ENCODE data around the gene PHLPP1.

PHLPP1 gene

DNA sequence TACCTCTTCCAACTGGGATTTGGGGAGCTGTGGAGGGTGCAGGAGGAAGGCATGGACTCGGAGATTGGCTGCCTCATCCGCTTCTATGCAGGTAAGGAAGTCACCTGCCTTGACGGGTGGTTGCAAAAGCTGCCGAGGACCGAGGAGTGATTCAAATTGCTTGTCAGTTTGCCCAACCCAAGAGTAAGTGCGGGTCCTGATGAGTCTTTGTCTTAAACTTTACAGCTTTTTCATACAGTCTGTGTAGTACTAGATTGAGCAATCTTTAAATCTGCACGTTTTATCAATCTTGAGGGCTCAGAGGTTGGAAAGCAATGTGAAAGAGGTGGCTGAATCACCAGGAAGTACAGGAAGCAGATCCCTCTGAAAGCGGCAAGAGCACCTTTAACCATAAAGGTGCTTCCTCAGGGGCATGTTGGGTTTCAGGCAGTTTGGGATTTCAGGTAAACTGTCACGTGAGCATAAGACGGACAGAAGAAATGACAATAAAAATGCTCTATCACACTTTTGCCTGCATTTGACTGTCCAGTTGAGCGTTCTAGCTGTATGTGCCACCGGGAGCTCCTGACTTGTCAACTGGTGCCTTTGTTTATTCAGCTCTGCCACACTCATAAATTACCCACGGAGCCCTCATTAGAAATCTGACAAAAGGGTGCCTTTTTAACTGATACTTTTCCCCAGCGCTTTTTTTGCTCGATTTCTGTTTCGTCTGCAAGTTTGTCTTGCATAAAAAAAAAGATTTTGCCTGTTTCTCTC lies 2.0 kb downstream of the PHLPP1 start:
- DNase-seq (ENCODE audit: low spot score): peak; percentile 31
- in situ Hi-C loops (cut with MboI; ENCODE audit: low sequenced_read_pairs, unreplicated experiment): loop anchor here (10.0 kb wide), 1 partner anchor 237 kb away; no protein-coding TSS in a partner anchor

DNA sequence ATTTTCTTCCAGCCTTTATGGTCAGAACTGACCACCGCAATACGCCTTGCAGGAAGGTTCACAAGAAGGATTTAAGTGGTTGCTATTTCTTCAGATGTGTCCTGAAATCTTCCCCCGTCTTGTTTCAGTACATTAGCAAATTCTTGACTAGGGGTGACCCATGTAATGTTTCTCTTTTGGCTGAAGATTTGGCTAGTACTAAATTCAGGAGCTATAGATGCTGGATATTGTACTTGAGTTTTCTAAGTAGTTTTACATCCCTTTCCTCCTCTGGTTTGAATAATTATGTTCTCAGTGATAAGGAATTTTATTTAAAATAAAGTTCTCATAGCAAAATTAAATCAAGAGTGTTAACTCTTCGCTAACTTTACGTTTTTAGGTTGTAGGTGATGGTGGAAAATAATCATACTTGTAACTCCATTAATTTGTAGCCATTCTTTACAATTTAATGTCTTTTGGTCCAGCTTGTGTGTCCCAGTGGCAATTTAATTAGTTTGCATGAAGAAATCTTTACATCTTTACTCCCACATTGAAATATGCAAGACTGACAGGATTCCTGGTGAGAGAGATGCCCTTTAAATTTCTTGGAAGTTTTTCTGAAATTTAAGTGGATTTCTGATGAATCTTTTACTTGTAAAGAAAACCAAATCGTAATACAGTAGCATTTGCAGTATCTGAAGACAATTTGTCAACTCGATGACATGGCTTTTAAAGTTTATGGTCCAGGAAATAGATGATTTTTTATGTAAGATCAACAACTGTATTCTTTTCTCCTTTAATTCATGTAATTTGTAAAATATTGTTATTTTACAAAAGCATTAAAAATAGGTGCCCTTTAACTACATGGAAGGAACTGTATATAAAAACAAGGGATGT lies 2.8 kb downstream of the PHLPP1 start:
- TF ChIP-seq, protein P1, sequence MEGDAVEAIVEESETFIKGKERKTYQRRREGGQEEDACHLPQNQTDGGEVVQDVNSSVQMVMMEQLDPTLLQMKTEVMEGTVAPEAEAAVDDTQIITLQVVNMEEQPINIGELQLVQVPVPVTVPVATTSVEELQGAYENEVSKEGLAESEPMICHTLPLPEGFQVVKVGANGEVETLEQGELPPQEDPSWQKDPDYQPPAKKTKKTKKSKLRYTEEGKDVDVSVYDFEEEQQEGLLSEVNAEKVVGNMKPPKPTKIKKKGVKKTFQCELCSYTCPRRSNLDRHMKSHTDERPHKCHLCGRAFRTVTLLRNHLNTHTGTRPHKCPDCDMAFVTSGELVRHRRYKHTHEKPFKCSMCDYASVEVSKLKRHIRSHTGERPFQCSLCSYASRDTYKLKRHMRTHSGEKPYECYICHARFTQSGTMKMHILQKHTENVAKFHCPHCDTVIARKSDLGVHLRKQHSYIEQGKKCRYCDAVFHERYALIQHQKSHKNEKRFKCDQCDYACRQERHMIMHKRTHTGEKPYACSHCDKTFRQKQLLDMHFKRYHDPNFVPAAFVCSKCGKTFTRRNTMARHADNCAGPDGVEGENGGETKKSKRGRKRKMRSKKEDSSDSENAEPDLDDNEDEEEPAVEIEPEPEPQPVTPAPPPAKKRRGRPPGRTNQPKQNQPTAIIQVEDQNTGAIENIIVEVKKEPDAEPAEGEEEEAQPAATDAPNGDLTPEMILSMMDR (IDR thresholded peaks at IDR 0.05; ENCODE audit: borderline replicate concordance, control extremely low read depth, extremely low read depth, insufficient read depth, missing control alignments): no peak
- DNase-seq (ENCODE audit: low spot score): no peak
- in situ Hi-C loops (cut with MboI; ENCODE audit: low sequenced_read_pairs, unreplicated experiment): loop anchor here (10.0 kb wide), 1 partner anchor 237 kb away; no protein-coding TSS in a partner anchor

More for the DNA sequence above, 2.0 kb downstream of the PHLPP1 start:
- TF ChIP-seq, protein P1 (IDR thresholded peaks at IDR 0.05; ENCODE audit: borderline replicate concordance, control extremely low read depth, extremely low read depth, insufficient read depth, missing control alignments): no peak

DNA sequence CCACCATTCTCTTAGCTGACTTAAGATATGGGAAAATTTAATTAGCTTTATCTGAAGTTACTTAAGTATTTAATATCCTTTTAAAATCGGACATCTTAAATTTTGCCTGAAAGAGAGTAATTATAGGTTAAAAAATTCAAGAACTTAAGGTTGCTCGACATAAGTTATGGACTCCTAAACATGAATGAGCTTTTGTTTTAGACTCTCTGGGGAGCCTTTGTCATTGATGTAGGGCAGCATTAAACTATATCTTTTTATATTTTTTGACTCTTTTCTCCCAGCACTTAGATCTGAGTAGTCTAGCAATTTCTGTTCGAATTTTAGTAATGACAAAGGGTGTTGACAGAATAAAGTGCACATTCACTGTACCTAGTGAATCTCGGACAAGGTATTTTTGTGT lies 4.7 kb downstream of the PHLPP1 start:
- in situ Hi-C loops (cut with MboI; ENCODE audit: low sequenced_read_pairs, unreplicated experiment): no loop called here
- TF ChIP-seq, protein P1 (IDR thresholded peaks at IDR 0.05; ENCODE audit: borderline replicate concordance, control extremely low read depth, extremely low read depth, insufficient read depth, missing control alignments): no peak
- DNase-seq (ENCODE audit: low spot score): no peak

DNA sequence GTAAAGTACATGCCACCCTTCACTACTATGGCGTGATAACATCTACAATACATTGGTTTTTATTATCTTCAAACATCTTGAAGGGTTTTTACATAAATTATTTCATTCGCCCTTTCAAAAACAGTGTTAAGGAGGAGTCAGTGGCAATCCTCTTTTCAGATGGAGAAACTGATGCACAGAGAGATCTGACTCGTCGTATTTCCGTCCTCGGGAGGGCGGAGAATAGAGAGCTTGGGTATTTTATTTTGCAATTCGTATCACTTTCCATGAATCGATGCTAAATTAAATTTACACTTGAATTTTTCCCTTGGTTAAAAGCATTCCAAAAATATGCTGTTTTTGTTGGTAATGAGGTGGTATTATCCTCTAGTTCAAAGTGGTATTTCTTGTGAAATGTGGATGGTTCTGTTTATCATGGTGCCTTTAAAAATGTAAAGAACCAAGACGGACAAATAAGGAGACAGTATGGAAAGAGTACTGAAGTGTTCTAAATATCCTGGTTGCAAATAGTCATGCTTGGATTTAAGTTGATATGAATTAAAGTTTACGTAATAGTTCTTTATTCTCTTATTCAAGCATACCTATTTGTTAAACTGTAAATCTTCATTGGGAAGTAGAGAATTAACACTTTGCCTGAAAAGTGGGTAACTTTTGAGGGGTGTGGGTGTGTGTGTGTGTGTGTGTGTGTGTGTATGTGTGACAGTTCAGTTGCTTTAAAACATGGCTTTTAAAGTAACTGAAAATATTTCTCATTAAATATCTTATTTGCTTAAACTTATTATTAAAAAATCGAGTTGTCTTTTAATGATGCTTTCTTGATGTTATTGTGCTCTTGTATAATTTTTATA lies 5.6 kb downstream of the PHLPP1 start:
- TF ChIP-seq, protein P1 (IDR thresholded peaks at IDR 0.05; ENCODE audit: borderline replicate concordance, control extremely low read depth, extremely low read depth, insufficient read depth, missing control alignments): no peak
- no peak for DNase-seq (ENCODE audit: low spot score)
- in situ Hi-C loops (cut with MboI; ENCODE audit: low sequenced_read_pairs, unreplicated experiment): no loop called here

DNA sequence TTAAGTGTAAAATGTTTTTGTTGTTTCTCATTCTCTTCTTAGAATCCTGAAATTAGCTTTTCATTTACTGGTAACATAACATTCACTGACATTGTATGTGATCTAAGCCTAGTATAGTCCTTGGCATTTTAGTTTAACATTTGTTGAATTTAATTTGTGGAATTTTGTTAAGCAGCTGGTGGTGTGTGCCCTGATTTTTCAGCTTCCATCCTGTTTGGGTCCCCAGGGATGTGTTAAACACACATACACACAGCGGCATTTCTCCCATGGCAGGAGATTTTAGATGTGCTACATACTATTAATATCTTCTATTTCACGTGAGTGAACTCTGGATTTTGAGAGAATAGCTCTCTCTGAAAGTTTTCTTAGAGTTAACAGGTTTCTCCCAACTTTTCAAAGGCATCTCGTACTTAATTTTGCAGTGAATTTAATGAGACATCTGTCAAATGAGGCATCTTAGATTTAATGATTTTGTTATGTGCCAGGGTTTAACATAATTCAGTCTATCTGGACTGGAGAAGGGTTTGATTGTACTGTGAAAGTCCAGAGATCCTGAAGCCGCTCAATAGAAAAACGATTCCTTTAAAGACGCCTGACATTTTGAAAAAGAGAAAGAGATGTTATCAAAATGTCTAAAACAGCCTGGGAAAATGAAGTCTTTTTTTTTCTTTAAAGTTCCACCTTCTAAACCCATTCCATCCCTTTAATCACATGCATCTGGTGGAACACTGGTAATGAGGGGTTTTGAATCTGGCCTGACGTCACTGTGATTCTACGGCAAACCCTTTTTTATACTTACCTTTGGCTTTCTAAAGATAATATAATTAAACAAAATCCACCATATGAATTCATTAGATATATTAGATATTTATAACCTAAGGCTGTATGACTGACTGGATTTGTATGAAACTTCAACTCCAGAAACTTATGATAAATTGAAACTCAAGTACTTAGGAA lies 6.8 kb downstream of the PHLPP1 start:
- no peak for DNase-seq (ENCODE audit: low spot score)
- TF ChIP-seq, protein P1 (IDR thresholded peaks at IDR 0.05; ENCODE audit: borderline replicate concordance, control extremely low read depth, extremely low read depth, insufficient read depth, missing control alignments): no peak
- in situ Hi-C loops (cut with MboI; ENCODE audit: low sequenced_read_pairs, unreplicated experiment): no loop called here

Data from GM13976 (cell line).